Measurements from ENCODE around the gene GNPNAT1. TPM values are rescaled to one million over a fixed set of nuclear protein-coding genes. Genes with fewer than 3 reads are reported as not detected.

Gene GNPNAT1
- polyA plus RNA-seq, 2 of the 4 experiments (the other 2 are of a cell fraction) = 48.6 to 74.3 TPM

- peaks cover 18% of the 10 kb centered on the region for H3K4me1 ChIP-seq
- H3K4me3 ChIP-seq = no peak overlapping the region
- ATAC-seq (no peak), DNase-seq (ENCODE audit: low read depth in 1 of 2, low spot score in 1 of 2) (no peak), FAIRE-seq (no peak)
- no peak overlapping the region for H3K4me2 ChIP-seq
- CTCF ChIA-PET = no interaction called here
- POLR2A ChIA-PET = no interaction called here
- WGBS (ENCODE audit: missing lambda C conversion rate) = 77% methylated on average over 4 of the region's 4 CpGs
- no peak overlapping the region for H3K27ac ChIP-seq
- TF ChIP-seq PHF8 (IDR thresholded peaks at IDR 0.05; ENCODE audit: borderline replicate concordance, low read depth) = no peak
- TF ChIP-seq EP300 (IDR thresholded peaks at IDR 0.05) = no peak
- TF ChIP-seq POLR2AphosphoS2 (conservative IDR thresholded peaks at IDR 0.05; ENCODE audit: low read length) = no peak
- no peak for TF ChIP-seq FOXS1 (CRISPR knock-in tag; IDR thresholded peaks at IDR 0.05)
- no peak for TF ChIP-seq BHLHE40 (IDR thresholded peaks at IDR 0.05; ENCODE audit: low read depth, low read length)
- TF ChIP-seq RNF2 (IDR thresholded peaks at IDR 0.05; ENCODE audit: borderline replicate concordance, low read depth) = no peak
- TF ChIP-seq, protein P1, sequence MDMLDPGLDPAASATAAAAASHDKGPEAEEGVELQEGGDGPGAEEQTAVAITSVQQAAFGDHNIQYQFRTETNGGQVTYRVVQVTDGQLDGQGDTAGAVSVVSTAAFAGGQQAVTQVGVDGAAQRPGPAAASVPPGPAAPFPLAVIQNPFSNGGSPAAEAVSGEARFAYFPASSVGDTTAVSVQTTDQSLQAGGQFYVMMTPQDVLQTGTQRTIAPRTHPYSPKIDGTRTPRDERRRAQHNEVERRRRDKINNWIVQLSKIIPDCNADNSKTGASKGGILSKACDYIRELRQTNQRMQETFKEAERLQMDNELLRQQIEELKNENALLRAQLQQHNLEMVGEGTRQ (IDR thresholded peaks at IDR 0.05) = no peak
- no peak for TF ChIP-seq HDAC2 (IDR thresholded peaks at IDR 0.05)
- no peak for TF ChIP-seq RCOR1 (IDR thresholded peaks at IDR 0.05; ENCODE audit: low read depth, low read length)
- no peak for TF ChIP-seq E2F6 (IDR thresholded peaks at IDR 0.05; ENCODE audit: borderline replicate concordance, low read depth)
- TF ChIP-seq, protein P2, sequence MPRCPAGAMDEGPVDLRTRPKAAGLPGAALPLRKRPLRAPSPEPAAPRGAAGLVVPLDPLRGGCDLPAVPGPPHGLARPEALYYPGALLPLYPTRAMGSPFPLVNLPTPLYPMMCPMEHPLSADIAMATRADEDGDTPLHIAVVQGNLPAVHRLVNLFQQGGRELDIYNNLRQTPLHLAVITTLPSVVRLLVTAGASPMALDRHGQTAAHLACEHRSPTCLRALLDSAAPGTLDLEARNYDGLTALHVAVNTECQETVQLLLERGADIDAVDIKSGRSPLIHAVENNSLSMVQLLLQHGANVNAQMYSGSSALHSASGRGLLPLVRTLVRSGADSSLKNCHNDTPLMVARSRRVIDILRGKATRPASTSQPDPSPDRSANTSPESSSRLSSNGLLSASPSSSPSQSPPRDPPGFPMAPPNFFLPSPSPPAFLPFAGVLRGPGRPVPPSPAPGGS (IDR thresholded peaks at IDR 0.05) = no peak
- TF ChIP-seq ESRRA (IDR thresholded peaks at IDR 0.05; ENCODE audit: borderline replicate concordance, low read length) = no peak
- TF ChIP-seq, protein P3, sequence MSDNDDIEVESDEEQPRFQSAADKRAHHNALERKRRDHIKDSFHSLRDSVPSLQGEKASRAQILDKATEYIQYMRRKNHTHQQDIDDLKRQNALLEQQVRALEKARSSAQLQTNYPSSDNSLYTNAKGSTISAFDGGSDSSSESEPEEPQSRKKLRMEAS (IDR thresholded peaks at IDR 0.05) = no peak
- TF ChIP-seq TP53 (CRISPR knock-in tag; IDR thresholded peaks at IDR 0.05) = no peak
- TF ChIP-seq ZFP36 (IDR thresholded peaks at IDR 0.05; ENCODE audit: borderline replicate concordance, partially characterized antibody) = no peak
- no peak for TF ChIP-seq HEYL (CRISPR knock-in tag; IDR thresholded peaks at IDR 0.05)
- TF ChIP-seq JUN (IDR thresholded peaks at IDR 0.05) = no peak
- no peak for TF ChIP-seq POLR2A (IDR thresholded peaks at IDR 0.05; ENCODE audit: low read length)
- no peaks in the 10 kb centered on the region for H3K9me3 ChIP-seq
Measured at GRCh38 chr14:52806115-52806514, 14.7 kb upstream of the GNPNAT1 start.

- peak overlapping the region; percentile 1 to 13; a peak in 2 of 6 replicates for H3K27ac ChIP-seq
- H3K9me3 ChIP-seq = no peaks in the 10 kb centered on the region
- peak overlapping the region; percentile 63 for H3K4me2 ChIP-seq
- TF ChIP-seq, protein P4, sequence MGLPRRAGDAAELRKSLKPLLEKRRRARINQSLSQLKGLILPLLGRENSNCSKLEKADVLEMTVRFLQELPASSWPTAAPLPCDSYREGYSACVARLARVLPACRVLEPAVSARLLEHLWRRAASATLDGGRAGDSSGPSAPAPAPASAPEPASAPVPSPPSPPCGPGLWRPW (IDR thresholded peaks at IDR 0.05) = no peak
- TF ChIP-seq FOXS1 (CRISPR knock-in tag; IDR thresholded peaks at IDR 0.05) = no peak
- no peak for TF ChIP-seq FOSL2 (IDR thresholded peaks at IDR 0.05)
- TF ChIP-seq FOSL2 (CRISPR knock-in tag; IDR thresholded peaks at IDR 0.05) = peak; percentile 28; the same call in 1 of the 2 replicates
- peaks cover 20% of the 10 kb centered on the region for H3K4me1 ChIP-seq
- no peak for FAIRE-seq
- peak in 1 of 2 experiments; percentile 31 for DNase-seq (ENCODE audit: low read depth in 1 of 2, low spot score in 1 of 2)
- H3K4me3 ChIP-seq = no peak overlapping the region
- ATAC-seq = peak; percentile 50 to 58; a peak in 3 of 6 replicates
- WGBS (ENCODE audit: missing lambda C conversion rate) = 38% methylated on average over 3 of the region's 3 CpGs
- ChIA-PET POLR2A (interaction anchor here (1.0 kb wide), 1 partner anchor 11 kb away, joined by 3 read pairs; no protein-coding TSS in a partner anchor), CTCF (interaction anchor here (0.6 to 1.8 kb wide), 2 partner anchors 21 to 109 kb away, joined by 3 to 4 read pairs; no protein-coding TSS in a partner anchor)
Measured at GRCh38 chr14:52802597-52802996, 11.2 kb upstream of the GNPNAT1 start.

Measured in A549 (cell line).